ENCODE measurements around the gene TTLL10. TPM values are rescaled to one million over a fixed set of nuclear protein-coding genes. Genes with fewer than 3 reads are reported as not detected.

TTLL10 gene
- total and polyA plus RNA-seq, 2 of the 8 experiments (the other 6 are each of a cell fraction or from before 2014, with no cell fraction given) = 1.1 to 1.7 TPM

DNA sequence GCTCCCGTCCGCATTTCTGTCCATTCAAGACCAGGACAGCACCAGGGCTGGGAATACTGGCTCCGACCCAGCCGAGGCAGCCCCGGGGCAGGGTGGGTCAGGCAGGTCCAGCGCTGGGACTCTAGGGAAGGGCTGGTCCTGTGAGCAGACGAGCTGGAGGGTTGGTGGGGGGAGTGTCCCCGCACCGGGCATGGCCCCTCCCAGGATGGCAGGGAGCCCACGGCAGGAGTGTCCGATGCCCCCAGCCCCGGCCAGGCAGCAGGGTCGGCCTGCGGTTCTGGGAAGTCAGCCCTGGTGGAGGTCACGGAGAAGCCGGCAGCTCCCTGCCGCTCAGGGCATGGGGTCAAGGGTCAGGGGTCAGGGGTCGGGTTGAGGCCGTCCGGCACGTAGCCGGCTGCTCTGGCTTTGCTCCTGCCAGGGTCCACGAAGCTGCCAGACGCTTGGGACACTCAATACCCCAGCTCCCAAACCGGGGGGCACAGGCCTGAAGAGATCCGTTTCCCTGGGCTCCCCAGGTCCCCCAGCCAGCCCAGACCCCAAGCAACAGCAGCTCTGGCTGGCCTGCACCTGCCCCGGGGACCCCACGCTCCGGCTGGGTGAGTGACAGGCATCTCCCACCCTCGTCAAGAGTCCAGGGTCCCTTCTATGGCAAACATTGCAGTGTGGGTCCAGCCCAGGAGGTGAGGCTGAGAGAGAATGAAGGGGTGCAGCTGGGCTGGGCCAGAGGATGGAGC is 66.1 kb downstream of the TTLL10 start (continued):
- TF ChIP-seq, protein P1, sequence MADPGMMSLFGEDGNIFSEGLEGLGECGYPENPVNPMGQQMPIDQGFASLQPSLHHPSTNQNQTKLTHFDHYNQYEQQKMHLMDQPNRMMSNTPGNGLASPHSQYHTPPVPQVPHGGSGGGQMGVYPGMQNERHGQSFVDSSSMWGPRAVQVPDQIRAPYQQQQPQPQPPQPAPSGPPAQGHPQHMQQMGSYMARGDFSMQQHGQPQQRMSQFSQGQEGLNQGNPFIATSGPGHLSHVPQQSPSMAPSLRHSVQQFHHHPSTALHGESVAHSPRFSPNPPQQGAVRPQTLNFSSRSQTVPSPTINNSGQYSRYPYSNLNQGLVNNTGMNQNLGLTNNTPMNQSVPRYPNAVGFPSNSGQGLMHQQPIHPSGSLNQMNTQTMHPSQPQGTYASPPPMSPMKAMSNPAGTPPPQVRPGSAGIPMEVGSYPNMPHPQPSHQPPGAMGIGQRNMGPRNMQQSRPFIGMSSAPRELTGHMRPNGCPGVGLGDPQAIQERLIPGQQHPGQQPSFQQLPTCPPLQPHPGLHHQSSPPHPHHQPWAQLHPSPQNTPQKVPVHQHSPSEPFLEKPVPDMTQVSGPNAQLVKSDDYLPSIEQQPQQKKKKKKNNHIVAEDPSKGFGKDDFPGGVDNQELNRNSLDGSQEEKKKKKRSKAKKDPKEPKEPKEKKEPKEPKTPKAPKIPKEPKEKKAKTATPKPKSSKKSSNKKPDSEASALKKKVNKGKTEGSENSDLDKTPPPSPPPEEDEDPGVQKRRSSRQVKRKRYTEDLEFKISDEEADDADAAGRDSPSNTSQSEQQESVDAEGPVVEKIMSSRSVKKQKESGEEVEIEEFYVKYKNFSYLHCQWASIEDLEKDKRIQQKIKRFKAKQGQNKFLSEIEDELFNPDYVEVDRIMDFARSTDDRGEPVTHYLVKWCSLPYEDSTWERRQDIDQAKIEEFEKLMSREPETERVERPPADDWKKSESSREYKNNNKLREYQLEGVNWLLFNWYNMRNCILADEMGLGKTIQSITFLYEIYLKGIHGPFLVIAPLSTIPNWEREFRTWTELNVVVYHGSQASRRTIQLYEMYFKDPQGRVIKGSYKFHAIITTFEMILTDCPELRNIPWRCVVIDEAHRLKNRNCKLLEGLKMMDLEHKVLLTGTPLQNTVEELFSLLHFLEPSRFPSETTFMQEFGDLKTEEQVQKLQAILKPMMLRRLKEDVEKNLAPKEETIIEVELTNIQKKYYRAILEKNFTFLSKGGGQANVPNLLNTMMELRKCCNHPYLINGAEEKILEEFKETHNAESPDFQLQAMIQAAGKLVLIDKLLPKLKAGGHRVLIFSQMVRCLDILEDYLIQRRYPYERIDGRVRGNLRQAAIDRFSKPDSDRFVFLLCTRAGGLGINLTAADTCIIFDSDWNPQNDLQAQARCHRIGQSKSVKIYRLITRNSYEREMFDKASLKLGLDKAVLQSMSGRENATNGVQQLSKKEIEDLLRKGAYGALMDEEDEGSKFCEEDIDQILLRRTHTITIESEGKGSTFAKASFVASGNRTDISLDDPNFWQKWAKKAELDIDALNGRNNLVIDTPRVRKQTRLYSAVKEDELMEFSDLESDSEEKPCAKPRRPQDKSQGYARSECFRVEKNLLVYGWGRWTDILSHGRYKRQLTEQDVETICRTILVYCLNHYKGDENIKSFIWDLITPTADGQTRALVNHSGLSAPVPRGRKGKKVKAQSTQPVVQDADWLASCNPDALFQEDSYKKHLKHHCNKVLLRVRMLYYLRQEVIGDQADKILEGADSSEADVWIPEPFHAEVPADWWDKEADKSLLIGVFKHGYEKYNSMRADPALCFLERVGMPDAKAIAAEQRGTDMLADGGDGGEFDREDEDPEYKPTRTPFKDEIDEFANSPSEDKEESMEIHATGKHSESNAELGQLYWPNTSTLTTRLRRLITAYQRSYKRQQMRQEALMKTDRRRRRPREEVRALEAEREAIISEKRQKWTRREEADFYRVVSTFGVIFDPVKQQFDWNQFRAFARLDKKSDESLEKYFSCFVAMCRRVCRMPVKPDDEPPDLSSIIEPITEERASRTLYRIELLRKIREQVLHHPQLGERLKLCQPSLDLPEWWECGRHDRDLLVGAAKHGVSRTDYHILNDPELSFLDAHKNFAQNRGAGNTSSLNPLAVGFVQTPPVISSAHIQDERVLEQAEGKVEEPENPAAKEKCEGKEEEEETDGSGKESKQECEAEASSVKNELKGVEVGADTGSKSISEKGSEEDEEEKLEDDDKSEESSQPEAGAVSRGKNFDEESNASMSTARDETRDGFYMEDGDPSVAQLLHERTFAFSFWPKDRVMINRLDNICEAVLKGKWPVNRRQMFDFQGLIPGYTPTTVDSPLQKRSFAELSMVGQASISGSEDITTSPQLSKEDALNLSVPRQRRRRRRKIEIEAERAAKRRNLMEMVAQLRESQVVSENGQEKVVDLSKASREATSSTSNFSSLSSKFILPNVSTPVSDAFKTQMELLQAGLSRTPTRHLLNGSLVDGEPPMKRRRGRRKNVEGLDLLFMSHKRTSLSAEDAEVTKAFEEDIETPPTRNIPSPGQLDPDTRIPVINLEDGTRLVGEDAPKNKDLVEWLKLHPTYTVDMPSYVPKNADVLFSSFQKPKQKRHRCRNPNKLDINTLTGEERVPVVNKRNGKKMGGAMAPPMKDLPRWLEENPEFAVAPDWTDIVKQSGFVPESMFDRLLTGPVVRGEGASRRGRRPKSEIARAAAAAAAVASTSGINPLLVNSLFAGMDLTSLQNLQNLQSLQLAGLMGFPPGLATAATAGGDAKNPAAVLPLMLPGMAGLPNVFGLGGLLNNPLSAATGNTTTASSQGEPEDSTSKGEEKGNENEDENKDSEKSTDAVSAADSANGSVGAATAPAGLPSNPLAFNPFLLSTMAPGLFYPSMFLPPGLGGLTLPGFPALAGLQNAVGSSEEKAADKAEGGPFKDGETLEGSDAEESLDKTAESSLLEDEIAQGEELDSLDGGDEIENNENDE (IDR thresholded peaks at IDR 0.05; ENCODE audit: insufficient replicate concordance, low read length) = no peak

All from H1 (cell line).